HG02943 (cell line): ENCODE measurements around the gene MBNL2.
"Not testable (repeated sequence)": the region's sequence is repeated elsewhere in the genome, so short reads cannot be mapped to it uniquely, and the experiment has no call there.

ENCODE experiments used
- ATAC-seq: cut with Tn5 transposase; IDR thresholded peaks from one replicate; pipeline ENCODE4 v1.9.1; 2021; ENCODE audit warnings: mild to moderate bottlenecking, low read depth, moderate library complexity; ENCODE audit not compliant: unreplicated experiment

The MBNL2 gene

GRCh38 chr13:97339988-97340749 lies 118.0 kb downstream of the MBNL2 start:
- ATAC-seq = peak; percentile 83

GRCh38 chr13:97341135-97341534 lies 119.0 kb downstream of the MBNL2 start:
- no peak for ATAC-seq

- ATAC-seq = no peak
Observed at GRCh38 chr13:97342136-97342535, 120.0 kb downstream of the MBNL2 start.

- ATAC-seq = no peak
Observed at GRCh38 chr13:97342936-97343335, 120.8 kb downstream of the MBNL2 start.

- ATAC-seq = peak; percentile 62
Observed at GRCh38 chr13:97344265-97345175, 122.4 kb downstream of the MBNL2 start.

- ATAC-seq = no peak
Observed at GRCh38 chr13:97346097-97346496, 124.0 kb downstream of the MBNL2 start.

- ATAC-seq = no peak
Observed at GRCh38 chr13:97346561-97347254, 124.6 kb downstream of the MBNL2 start.

GRCh38 chr13:97347255-97347932 lies 125.3 kb downstream of the MBNL2 start:
- ATAC-seq = no peak

- ATAC-seq = no peak
Observed at GRCh38 chr13:97348569-97349100, 126.5 kb downstream of the MBNL2 start.

- not testable (repeated sequence) for ATAC-seq
Observed at GRCh38 chr13:97352012-97352411, 129.9 kb downstream of the MBNL2 start.

GRCh38 chr13:97352815-97353214 lies 130.7 kb downstream of the MBNL2 start:
- no peak for ATAC-seq

GRCh38 chr13:97353927-97354675 lies 132.0 kb downstream of the MBNL2 start:
- no peak for ATAC-seq

- no peak for ATAC-seq
Observed at GRCh38 chr13:97354808-97355207, 132.7 kb downstream of the MBNL2 start.

- ATAC-seq = no peak
Observed at GRCh38 chr13:97356592-97356991, 134.5 kb downstream of the MBNL2 start.

GRCh38 chr13:97359181-97360057 lies 137.3 kb downstream of the MBNL2 start:
- ATAC-seq = peak; percentile 85

GRCh38 chr13:97360610-97361009 lies 138.5 kb downstream of the MBNL2 start:
- no peak for ATAC-seq

- ATAC-seq = no peak
Observed at GRCh38 chr13:97364031-97364430, 141.9 kb downstream of the MBNL2 start.

GRCh38 chr13:97364827-97365226 lies 142.7 kb downstream of the MBNL2 start:
- ATAC-seq = no peak
